Measurements from ENCODE around the gene KCNJ10.
A peak's percentile ranks its signal among the peaks of the same experiment; 100 is the strongest.

Gene KCNJ10

DNA sequence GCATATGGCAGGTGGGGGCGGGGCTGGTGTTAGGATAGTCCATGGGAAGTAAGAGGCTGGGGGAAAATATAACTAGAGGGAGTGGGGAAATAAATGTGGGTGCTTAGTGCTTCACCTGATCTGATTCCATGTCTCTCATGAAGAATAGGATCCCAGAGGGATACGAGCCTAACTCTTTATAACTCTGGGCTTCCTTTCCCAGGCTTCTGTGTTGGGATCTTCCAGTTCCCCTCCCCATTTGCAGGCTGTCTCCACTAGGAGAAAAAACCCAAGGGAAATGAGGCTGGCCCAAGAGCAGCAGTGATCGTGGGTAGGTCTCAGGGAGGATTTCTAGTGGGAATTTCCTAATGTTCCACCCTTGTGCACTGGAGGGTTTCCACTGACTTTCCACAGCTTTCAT is 13.0 kb upstream of the KCNJ10 start:
- DNase-seq = no peak

DNA sequence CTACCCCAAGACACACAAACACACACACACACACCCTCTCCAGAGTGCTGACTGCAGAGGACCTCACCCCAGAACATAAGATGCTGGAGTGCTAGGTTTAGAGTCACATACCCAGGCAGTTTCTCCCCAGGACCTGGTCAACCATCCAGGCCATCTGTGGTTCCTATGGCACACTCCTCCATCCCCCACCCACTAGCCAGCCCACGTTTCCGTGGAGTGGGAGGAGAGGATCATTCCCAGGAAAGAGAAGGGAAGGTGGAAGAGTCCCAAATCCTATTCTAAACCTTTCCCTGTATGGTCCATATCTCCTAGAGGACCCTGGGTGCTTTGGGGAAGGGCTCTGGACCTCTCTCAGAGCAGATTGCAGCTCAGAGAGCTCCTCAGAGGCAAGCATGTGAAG is 12.5 kb upstream of the KCNJ10 start:
- no peak for DNase-seq

DNA sequence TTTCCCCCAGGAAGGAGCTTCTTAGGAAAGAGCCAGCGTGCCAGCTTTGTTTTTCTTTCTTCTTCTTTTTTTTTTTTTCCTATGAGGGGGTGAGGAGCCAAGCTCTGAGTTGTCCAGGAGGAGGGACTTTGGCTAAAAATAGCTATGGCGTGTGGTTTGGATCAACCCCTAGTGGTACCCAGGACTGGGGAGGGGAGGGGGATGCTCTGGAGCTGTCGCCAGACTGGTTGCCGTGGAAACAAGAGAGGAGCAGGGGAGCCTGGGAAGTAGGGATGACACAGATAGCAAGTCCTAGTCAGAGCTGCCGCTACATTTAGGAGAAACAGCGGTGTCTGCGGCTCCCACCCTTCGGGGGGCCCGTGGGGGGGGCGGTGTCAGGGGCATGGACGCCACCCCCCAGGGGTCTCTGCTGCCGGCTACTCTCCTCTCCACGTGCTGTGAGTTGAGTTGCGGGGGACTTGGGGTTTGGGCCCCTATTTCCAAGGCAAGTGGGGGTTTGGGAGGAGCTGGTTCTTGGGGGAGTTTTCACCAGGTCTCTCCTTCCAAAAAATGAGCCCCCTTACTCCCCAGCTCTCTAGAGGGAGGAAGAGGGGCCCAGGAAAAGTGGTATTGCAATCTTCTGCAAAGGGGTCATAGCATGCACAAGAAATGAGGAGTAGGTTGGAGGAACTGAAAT is 11.4 kb upstream of the KCNJ10 start, which contains the start of gene KCNJ9:
Gene KCNJ9, plus strand, starts transcription at position 278 of the 676 bp plus-strand sequence. CDS start 2,493 bp downstream, outside the sequence.
- no peak for DNase-seq

DNA sequence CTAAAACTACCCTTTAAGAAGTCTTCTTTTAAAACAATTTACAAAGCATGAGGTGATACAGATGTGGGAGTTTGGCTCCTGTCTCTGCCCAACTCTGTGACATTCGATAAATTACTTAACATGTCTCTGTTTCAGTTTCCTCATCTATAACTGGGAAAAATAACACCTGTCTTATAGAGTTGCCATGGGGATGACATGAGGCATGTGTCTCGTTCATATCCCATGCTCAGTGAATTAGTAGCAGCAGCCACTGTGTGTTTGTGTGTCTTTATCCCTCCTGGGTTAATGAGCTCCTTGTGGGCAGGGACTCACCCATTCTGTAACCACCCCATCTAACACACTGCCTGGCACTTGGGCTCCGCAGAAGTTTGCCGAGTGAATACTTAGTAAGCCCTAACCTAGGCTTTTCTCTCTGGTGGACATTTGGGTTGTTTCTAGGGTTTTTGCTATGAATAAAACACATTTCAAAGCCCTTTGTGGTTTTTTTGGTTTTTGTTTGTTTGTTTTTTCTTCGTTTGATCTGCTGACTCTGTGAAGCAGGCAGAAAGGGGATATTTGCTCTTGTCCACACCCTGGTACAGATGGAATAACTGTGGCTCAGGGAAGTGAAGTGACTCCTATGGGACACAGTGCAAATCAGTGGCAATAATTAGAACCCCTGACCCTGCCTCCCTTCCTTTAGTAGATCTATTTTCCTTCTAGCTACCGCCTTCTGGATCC is 10.6 kb upstream of the KCNJ10 start:
- no peak for DNase-seq

DNA sequence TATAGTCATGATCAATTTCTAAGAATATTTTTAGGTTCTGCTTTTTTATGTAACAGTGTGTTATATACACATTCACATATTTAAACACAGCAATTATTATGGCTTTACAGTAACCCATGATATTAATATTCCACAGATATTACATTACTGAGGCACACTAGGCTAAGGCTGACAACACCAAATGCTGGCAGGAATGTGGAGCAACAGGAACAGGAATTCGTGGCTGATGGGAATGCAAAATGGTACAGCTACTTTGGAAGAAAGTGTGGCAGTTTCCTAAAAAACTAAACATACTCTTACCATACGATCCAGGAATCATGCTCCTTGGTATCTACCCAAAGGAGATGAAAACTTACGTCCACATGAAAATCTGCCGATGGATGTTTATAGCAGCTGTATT is 9.5 kb upstream of the KCNJ10 start:
- DNase-seq = no peak

DNA sequence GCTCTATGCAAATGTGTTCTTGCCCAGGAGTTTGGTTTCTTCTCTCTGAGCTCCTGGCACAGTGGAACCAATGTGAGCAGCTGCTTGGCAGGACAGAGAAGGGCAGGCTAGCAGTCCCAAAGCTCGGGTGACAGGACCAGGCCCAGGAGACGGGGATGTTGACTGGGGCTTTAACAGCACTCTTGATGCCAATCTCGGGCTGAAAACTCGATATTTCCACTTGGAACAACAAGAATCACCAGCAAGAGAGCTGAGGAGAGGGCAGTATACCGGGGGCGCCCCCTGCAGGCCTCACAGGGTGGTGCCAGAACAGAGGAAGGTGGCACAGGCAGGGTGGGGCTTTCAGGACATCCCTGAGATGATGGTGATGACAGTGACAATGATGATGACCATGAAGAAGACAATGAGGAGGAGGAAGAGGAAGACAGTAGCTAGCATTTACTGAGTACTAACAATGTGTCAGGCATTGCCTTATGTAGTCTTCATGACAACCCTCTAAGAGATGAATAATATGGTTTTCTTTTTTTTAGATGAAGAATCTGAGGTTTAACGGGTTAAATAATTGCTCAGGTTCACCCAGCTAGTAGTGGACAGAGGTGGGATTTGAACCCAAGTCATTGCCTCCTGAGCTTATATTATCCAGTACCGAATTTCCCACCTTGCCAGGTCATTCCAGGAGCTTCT is 8.7 kb upstream of the KCNJ10 start:
- DNase-seq = peak; percentile 8

DNA sequence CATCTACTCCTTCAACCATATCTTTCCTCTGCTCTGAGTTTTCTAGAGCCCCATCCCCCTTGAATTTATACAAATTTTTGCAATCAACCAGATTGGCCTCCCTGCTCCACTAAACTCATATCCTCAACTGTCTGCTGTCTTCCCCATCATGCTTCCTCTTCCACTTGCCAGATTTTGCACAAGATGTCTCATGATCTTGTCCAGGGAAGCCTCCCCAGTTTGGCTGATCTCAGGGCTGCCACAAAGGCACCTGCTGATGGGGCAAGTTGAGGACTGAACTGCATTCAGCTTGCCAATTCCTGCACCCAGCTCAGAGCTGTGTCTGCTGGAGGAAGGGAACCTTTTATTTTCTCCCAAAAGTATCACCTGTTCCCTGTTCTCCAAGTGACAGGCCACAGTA is 7.5 kb upstream of the KCNJ10 start:
- DNase-seq = no peak

DNA sequence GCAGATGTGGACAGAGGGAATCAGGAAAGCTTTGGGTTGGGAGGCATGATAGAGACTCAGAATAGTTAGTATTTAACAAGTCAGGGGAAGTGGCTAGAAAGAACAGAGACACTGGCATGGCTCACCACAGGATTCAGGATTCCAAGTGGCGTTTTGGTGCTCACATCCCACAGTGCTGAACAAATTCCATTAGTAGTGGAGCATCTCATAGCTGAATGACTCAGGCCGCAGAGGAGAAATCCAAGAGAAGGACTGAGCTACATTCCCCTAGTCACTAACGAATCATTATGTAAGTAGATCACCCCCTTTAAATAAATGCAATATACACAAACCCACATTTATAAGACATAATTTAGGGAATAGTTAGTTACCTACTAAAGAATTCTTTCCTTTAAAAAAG is 6.3 kb upstream of the KCNJ10 start:
- peak; percentile 16 for DNase-seq

DNA sequence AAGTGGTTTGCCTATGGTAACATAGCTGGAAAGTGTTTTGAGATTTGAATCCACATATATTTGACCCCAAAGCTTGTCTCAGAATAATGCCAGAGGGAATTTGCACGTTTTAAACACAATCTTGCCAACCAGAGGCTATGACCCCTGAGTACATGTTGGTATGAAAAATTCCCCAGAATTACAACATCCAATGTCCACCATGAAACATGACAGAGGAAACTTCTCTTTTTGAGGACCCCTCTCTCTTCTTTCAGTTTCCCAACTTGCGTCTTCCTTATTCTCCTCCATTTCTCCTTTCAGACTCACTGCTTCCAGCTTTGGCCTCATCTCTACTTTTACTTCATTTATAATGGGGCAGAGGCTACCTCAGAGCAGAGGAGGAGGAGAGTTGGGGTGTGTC is 5.9 kb upstream of the KCNJ10 start:
- no peak for DNase-seq

DNA sequence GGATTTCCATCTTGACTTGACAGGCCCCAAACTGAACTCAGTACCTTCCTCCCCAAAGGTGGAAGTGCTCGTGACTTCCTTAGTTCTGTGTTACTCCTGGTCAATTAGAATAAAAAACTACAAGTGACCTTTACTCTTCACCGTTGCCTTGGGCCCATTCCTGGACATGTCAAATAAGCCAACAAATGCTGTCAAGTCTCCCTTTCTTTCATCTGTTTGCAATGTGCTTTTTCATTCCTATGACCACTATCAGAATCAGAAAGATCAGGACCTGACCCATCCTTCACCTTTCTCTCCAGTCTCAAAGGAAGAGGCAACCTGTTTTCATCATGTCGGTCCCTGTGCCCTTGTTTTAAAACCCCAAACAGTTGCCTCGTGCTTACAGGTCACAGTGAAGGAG is 4.9 kb upstream of the KCNJ10 start:
- no peak for DNase-seq

DNA sequence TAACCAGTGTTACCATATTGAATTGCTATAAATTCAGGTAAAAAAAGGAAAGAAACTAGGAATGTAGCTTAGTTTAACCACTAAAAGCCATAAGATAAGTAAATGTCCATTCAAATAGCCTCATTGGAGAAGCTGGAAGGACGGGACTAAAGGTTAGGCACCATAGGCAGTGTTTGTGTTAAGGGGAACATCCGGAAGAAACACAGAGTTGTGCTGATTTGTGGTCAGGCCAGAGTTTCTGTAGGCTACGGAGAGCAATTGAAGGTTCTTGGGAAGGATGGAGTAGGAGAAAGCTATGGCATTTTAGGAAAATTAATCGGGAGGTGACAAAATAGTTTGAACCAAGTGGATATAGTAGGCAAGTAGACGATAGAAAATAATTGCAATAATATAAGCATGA is 1.3 kb upstream of the KCNJ10 start:
- no peak for DNase-seq

DNA sequence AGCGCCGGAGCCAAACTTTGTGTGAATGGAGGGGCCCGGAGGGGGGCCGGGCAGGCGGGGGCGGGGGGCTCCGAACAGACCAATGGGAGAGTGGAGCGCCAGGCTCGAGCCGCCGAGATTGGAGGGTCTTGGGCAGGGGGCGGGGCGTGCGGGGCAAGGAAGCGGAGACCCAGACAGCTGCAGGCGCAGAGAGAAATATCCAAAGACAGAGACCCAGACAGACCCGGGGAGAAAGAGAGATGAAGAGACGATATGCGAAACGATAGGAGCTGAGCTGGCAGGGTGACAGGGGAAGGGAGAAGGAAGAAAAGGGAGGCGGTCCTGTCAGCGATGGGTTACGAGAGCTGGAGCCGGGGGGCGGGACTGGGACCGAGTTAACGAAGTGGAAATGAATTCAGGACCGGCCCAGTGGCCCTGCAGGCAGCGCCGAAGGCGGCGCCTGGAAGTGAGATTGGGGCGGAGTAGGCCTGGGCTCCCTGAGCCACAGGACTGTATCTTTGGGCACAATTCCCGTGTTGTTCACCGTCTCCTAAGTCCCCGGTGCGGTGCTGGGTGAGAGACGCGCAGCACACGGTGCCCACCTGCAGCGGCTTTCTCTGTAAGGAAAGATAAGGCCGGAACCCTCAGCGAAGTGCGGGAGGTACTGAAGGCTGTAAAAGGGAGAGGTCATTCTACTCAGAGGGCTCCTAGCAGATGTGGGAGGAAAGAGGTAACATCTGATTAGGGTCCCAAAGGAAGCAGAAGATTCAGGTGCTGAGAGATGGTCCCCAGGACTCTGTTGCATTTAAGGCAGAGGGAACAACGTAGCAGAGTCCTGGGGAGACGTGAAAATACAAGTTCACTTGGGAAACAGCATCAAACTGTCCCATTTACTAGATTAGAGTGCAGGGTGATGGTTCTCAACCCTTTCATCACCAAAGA is 543 bp upstream of the KCNJ10 start:
- no peak for DNase-seq

DNA sequence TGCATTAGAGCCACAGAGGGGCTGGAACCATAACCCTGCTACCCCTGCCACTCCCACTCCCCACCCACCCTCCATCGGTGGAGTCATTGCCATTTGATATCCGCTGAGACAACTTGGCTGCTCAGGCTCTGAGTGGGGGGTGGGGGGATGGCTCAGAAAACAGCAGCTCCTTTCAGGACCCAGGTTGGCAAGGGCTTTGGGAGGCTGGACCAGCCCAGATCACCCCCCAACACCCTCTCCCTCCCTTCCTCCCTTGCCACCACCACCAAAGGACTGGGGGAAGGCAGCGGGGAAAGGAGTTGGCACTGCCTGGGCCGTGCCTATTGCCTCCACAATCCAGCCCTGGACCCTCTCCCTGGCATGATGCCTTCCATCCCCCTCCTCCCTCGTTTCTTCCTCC is 1.7 kb downstream of the KCNJ10 start:
- DNase-seq = no peak

DNA sequence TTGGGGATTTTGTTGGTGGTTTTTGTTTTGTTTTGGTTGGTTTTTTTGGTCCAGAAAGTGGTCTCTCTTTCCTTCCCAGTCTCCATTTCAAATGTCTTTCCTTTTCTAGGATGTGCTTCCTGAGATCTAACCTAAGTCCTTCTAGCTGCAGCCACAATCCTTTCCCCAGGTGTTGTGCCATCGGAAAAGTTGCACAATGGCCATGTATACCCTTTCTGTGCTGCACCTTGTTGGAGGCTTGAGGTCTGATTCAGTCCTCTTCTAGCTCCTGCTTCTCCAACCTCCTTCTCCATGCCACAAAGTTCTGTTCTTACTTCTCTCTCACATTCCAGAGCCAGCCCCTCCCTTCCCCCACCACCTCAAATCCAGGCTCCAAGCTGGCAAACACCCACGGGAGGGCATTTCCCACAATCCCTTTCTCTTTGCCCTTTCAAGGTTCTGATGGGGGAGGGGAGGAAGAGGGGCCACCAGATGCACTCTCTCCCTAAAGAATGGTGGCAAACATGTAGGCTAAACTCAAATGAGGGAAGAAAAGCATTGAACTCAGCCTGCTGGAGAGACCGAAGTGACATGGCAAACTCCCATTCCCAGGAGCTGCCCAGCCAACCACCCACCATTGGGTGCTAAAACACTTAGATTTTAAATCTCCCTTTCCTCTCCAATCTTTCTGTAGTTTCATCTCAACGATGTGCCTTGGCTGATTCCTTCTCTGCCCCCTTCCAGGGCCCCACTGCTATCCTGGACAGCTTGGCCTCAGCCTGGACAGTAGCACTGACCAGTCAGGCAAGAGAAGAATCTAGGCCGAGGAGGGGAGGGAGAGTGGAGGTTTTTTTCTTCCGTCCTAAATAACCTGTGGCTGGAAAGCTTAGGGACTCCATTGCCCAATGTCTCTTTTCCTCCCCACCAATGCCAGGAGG is 2.9 kb downstream of the KCNJ10 start:
- DNase-seq = no peak

DNA sequence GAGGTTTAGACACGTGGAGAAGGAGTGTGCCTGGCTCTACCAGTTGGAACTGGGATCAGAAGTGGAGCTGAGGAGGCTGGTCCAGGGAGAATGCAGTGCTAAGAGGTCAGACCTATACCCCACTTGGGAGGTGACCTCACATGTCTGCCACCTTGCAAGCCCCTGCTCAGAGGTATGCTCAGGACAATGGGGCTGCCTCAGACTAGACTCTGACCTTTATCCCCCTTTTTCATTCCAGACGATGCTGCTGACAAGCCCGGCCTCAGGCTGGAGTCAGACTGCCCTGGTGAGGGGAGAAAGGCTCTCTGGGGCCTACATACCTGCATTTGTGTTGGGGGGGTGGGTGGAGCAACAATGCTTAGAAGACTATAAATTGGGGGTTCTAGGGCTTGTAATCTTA is 5.2 kb downstream of the KCNJ10 start:
- DNase-seq = no peak

DNA sequence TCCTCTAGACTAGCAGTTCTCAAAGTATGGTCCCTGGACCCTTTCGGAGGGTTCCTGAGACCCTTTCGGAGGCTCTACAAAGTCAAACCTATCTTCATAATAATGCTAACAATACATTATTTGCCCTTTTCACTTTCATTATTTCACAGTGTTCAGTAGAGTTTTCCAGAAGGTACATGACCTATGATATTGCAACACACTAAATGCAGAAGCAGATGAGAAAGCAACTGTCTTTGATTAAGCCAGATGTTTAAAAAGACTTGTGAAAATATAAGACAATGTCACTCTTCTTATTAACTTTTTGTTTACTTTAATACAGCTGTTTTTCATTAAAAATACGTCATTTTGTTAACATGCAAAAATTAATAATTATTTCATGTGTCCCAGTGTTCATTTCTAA is 5.8 kb downstream of the KCNJ10 start:
- no peak for DNase-seq

DNA sequence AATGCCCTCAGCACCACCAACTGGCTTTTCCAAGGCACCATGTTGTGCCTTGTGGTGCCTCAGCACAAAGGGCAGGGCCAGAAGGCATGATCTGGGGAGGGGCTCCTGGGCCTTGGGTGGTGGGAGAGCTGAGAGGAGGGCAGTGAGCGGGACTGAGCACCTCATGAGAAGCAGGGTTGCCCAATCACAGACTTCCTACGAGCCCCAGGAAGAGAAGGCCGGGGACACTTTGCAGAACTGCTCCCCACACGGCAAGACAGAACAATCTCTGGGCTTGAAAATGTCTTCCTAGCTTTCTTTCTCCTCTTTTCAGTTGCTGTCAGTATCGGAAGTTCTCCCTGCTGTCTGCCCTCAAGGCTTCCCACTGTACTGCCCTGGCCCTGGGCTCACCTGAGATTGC is 6.8 kb downstream of the KCNJ10 start:
- DNase-seq = no peak

DNA sequence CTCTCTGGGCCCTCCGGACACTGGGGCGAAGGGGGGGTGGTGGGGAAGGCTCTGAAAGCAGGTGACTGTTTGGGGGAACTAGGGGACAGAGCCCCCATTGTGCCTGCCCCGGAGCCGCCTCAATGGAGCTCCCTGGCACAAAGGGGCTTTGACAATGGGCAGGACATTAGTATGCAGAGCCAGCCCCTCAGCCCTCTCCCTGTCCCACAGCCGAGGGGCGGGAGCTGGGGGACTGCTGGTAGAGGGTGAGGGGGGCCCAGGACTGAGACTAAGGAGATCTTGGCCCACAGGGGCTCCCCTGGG is 7.8 kb downstream of the KCNJ10 start:
- DNase-seq = no peak

DNA sequence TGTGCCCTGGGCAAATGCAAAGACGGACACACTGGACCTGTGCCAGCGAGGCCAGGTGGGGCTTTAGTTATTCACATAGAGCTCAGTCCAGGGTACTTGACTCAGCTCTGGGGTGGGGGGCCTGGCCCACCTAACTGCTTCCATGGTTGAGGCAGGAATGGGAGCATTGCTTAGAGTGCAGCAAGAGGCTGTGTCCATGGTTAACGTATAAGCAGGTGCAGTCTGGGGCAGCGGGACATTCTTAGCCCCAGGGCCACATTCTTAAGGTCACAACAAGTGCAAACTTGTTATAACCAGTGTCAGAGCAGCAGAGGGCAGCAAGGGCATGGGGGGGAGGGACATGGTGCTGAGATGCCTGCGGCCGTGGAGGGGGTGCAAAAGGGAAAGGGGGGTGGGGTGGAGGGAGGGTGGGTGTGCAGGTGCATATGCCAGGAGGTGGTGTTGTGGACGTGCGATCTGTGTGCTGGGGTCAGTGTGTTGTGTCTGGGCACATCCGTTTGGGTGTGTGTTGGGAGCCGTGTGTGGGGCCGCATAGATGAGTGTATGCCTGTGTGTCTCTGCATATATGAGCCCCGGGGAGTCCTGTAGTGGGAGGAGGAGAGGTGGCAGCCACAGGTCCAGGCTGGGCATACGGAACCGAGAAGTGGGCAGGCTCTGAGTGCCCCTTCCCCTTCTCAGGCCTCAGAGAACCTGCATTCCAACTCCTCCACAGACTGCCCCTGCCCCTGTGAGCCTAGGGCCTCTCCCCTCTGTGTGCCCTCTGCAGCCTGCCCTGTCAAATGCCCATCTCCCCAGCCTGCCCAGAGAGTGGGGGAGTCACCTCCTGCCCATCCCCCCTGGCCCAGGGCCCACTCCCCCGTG is 8.4 kb downstream of the KCNJ10 start:
- DNase-seq = no peak

DNA sequence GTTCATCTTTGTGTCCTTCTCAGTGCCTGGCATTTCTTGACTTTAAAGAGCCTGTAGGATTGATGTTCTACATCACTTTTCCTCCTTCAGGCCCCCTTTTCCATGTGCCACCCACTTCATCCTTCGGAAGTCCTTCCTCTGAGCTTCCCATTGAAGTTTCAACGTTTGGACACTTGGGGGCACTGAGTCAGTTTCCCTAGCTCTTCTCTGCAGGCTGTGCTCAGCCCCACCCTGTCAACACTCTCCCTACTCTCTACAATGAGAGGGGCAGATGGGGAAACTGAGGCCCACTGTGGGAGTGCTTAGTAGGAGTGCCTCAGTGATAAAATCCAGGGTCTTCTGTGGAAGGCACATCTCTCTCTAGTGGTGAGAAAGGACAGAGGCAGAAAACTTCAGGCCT is 11.9 kb downstream of the KCNJ10 start:
- DNase-seq = no peak

DNA sequence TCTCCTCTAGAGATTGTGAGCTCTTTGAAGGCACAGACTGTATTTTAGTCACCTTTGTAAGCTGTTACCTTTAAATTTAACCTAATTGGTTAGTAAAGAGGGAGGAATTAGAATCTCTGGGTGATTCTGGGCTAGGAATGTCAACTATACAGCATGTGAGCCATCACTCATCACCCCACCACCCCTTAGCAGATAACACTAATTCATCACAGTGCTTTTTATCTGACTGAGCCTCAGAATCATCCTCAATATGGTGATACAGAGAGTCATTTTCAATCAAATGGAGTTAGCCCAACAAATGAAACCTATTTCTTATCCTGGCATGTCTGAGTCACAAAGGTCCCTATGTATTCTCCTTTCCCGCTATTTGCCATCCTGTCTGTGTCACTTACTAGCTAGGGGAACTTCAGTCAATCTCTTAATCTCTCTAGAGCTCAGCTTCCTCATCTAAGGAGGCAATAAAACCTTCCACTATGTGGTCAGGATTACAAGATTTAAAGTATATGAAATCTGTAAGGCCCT is 13.3 kb downstream of the KCNJ10 start:
- no peak for DNase-seq

Data from HCEC 1CT (cell line).